GM20431 (cell line): Measurements from ENCODE around the gene HSPB7.
"Not testable (repeated sequence)": the region's sequence is repeated elsewhere in the genome, so short reads cannot be mapped to it uniquely, and the experiment has no call there.

Experiments
- in situ Hi-C: fragments of 300-500 bp; cut with MseI, MboI; formaldehyde crosslinking; loops from one replicate; pipeline ENCODE4 v1.15.0; 2020; ENCODE audit warnings: low sequenced_read_pairs; ENCODE audit not compliant: unreplicated experiment

HSPB7 gene

DNA sequence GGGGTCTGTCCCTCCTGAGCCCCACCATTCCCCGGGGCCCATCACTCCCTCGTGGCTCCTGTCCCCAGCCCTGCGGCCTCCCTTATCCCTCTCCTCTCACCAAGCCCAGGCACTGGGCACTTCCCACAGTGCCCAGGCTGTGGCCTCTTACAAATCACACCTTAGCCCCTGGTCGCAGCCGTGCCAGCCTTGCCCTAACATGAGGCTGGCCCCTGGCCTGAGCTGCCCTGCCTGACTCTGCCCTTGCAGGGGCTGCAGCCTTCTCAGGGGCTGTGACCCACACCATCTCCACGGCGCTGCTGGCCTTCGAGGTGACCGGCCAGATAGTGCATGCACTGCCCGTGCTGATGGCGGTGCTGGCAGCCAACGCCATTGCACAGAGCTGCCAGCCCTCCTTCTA is 34.1 kb upstream of the HSPB7 start:
- in situ Hi-C loops: not testable (repeated sequence)

GRCh38 chr1:16051039-16051438 is 33.2 kb upstream of the HSPB7 start:
- in situ Hi-C loops: no loop called here

DNA sequence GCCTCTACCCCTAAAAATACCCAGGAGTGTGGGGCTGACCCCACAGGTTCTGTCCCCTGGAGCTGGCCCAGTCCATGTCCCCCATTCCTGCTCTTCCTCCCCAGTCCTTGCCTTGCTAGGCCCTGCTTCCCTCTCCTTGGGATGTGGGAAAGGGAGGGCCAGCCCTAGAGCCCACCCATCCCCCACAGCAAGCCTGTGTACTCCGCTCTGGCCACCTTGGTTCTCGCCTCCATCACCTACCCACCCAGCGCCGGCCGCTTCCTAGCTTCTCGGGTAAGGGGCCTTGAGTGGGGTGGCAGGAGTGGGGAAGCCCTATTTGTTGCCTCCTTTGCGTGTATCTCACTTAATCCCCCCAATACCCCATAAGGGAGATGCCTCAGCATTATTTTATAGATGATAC is 32.5 kb upstream of the HSPB7 start:
- in situ Hi-C loops: no loop called here

DNA sequence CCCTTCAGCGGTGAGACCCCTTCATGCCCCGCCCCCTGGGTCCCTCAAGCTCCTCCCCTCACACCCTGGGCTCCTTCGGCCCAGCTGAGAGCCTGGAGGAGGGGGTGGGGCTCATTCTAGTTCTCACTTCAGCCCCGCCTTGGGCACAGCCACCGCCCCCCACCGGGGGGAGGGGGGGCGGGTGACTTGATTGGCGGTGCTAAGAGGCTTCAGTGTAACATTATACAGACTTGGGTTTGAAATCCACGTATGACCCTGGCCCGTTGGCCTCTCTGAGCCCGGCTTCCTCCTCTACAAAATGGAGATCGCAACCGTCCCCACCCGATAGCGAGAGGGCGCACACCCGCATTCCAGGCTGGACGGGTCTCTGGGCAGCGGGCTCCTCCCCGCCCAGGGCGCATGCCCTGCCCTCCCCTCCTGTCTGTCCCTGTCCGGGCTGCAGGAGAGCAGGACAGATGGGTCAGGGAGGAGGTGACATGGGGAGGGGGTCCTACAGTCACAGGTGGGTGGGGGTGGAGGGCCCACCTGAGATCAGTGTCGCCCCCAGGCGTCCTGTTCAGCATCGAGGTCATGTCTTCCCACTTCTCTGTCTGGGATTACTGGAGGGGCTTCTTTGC is 30.8 kb upstream of the HSPB7 start:
- in situ Hi-C loops: no loop called here

DNA sequence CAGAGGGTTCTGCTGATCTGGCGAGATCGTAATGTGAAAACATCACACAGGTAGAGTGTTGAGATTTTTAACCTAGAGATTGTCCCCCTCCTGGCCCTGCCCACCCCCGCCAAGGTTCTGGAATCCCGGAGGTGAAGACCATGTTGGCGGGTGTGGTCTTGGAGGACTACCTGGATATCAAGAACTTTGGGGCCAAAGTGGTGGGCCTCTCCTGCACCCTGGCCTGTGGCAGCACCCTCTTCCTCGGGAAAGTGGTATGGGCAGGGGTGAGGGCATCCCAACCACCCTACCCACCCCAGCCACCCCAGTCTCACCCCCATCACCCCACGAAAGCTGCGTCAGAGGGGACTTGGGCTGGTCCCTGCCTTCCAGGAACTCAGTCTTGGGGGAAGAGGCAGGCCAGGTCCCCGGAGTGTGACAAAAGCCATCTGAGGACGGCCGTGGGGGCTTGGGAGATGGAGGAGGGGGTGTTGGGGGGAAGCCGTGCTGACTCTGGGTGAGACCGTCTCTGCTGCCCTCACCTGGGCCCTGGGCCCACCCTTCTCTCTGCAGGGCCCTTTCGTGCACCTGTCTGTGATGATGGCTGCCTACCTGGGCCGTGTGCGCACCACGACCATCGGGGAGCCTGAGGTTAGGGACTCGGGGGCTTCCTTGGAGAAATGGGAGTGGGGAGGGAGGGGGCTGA is 30.1 kb upstream of the HSPB7 start:
- in situ Hi-C loops: no loop called here

GRCh38 chr1:16046842-16047241 is 29.0 kb upstream of the HSPB7 start:
- in situ Hi-C loops: no loop called here

DNA sequence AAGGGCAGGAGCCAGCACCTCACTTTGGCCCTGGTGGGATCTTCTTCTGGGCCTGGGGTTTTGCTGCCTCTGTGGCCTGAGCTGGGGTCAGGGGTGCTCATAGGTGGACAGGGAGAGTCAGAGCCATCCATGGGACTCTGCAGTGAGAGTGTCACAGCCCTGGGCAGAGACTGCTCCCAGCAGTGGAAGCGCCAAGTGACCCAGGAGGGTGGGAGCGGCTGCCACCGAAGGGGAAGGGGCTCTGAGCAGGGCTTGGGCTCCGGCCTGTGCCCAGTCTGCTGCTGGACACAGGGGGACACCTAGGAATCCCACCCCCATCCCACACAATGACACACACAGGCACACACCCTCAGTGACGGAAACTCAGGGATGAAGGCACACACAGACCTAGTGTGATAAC is 26.1 kb upstream of the HSPB7 start:
- in situ Hi-C loops: no loop called here

- in situ Hi-C loops: no loop called here
Observed at GRCh38 chr1:16043521-16043920, 25.7 kb upstream of the HSPB7 start, which contains the start of gene CLCNKB. TSS of gene CLCNKB (plus strand) at chr1:16043782. CDS start at chr1:16044493, 711 bp downstream.

DNA sequence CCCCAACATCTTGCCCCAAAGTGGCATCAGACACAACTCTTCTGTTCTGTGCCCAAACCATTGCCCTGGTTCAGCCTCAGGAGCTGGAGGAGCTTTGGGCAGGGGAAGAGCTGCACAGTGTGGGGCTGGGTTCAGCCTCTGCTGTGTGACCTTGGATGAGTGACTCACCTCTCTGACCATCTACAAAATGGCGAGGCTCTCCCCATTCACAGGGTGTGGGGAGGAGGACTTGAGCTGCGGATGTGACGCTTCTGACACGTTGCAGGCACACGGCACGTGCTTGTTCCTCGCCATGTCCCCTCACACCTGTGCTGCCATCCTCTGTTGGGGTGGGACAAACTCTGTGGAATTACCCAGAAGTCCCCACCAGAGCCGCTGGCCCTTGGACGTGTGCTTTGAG is 24.8 kb upstream of the HSPB7 start:
- in situ Hi-C loops: not testable (repeated sequence)

- in situ Hi-C loops: no loop called here
Observed at GRCh38 chr1:16042096-16042495, 24.3 kb upstream of the HSPB7 start.

GRCh38 chr1:16041200-16041599 is 23.4 kb upstream of the HSPB7 start:
- in situ Hi-C loops: no loop called here

DNA sequence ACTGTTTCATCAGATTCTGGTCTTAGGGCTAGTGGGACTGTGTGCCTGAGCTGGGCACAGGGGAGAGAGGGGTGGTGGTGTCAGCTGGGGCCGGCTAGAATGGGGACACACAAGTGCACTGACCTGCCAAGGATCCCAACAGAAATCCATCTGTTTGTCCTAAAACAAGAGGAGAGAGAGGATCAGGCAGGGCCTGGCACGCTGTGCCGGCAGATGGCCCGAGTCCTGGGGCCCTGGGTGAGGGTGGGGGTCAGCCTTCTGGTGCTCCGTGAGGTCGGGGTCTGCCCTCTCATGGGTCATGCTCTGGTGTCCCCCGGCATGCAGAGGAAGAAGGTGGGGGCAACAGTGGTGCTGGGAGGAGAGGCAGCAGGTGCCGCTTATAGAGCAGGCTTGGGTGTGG is 22.0 kb upstream of the HSPB7 start:
- in situ Hi-C loops: not testable (repeated sequence)

DNA sequence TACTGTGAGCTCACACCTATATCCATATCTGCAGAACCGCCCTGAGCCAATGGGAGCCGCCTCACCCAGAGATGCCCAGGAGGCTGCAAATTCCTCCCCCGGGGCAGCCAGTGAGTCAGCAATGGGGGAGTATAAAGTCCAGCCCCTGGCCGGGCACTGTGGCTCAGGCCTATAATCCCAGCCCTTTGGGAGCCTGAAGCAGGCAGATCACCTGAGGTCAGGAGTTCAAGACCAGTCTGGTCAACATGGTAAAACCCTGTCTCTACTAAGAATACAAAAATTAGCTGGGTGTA is 20.7 kb upstream of the HSPB7 start:
- in situ Hi-C loops: no loop called here

DNA sequence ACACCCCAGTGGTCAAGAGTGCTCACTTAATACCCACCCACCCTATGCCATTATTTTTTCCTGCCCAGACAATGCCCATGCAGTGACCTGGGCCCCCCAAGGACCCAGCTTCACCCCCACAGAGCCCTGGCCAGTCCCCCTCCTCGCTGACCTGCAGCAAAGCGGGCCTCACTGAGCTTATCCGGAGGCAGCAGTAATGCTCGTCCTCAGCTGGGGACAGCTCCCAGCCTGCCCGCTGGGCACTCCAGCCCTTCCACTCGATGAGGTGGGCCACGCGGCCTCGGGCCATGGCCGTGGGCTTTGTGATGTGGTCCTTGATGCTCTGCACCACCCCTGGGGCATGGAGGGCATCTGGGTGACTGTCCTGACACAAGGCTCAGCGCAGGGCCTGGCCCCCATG is 18.6 kb upstream of the HSPB7 start:
- in situ Hi-C loops: not testable (repeated sequence)

- in situ Hi-C loops: not testable (repeated sequence)
Observed at GRCh38 chr1:16033103-16033632, 15.3 kb upstream of the HSPB7 start.

- in situ Hi-C loops: no loop called here
Observed at GRCh38 chr1:16032388-16033102, 14.7 kb upstream of the HSPB7 start.

DNA sequence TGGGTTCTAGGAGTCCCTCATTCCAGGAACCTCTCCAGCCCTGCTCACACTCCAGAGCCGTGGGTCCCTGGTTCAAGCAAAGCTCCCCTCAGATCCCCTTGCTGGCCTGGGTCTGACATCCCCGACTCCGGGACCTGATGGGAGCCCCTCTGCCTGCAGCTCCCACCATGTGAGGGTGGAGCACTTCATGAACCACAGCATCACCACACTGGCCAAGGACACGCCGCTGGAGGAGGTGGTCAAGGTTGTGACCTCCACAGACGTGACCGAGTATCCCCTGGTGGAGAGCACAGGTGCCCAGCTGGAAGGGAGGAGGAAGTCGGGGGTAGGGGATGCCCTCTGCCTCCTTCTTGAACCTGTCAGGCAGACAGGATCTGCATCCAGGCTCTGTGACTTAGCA is 13.7 kb upstream of the HSPB7 start:
- in situ Hi-C loops: no loop called here

- in situ Hi-C loops: no loop called here
Observed at GRCh38 chr1:16029288-16029687, 11.4 kb upstream of the HSPB7 start.

GRCh38 chr1:16029003-16029268 is 11.1 kb upstream of the HSPB7 start:
- in situ Hi-C loops: not testable (repeated sequence)

GRCh38 chr1:16028237-16029002 is 10.6 kb upstream of the HSPB7 start:
- in situ Hi-C loops: no loop called here
